Loucy (cell line): Measurements from ENCODE around the gene PALB2.
"Not testable (repeated sequence)": the region's sequence is repeated elsewhere in the genome, so short reads cannot be mapped to it uniquely, and the experiment has no call there.

Experiments
- CTCF ChIP-seq: fragments of 200-600 bp; sonication (generic); conservative IDR thresholded peaks from 2 replicates; pipeline ENCODE4 v1.5.1; 2014; ENCODE audit warnings: mild to moderate bottlenecking, antibody characterized with exemption, low read length
- EZH2phosphoT487 ChIP-seq: fragments of 200-600 bp; IDR thresholded peaks from 2 replicates; pipeline ENCODE4 v1.6.1; 2018; ENCODE audit warnings: antibody characterized with exemption, mild to moderate bottlenecking, moderate library complexity, borderline replicate concordance

DNA sequence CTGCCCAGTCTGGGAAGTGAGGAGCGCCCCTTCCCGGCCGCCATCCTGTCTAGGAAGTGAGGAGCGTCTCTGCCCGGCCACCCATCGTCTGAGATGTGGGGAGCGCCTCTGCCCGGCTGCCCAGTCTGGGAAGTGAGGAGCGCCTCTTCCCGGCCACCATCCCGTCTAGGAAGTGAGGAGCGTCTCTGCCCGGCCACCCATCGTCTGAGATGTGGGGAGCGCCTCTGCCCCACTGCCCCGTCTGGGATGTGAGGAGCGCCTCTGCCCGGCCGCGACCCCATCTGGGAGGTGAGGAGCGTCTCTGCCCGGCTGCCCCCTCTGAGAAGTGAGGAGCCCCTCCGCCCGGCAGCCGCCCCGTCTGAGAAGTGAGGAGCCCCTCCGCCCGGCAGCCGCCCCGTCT, 57.8 kb downstream of the PALB2 start:
- TF ChIP-seq CTCF, EZH2phosphoT487: not testable (repeated sequence)
